Stomach (tissue), 9 donors: ENCODE data around the gene ATP8B4. TPM values are rescaled to one million over a fixed set of nuclear protein-coding genes. Genes with fewer than 3 reads are reported as not detected.

Experiments used
- DNase-seq, 2 donors: peaks; one replicate each; pipeline versions ENCODE4 v3.0.0 to v3.0.0-alpha.2; 2013 to 2019
- H3K27ac ChIP-seq, 5 donors: fragments of 200-600 bp in 4 of 5; sonication (generic) in 4 of 5; one replicate each; pipeline ENCODE4 v1.5.1; 2013 to 2019; ENCODE audit warnings: mild to moderate bottlenecking in 1 of 5, moderate library complexity in 1 of 5
- H3K27me3 ChIP-seq, 3 donors: fragments of 200-600 bp; sonication (generic); one replicate each; pipeline ENCODE4 v1.5.1; 2017 to 2019; ENCODE audit warnings: mixed run types in 1 of 3
- H3K36me3 ChIP-seq, 4 donors: fragments of 200-600 bp; sonication (generic); 1 replicate in 3 of 4; 2 replicates in 1 of 4; pipeline ENCODE4 v1.5.1; 2016 to 2019
- H3K4me1 ChIP-seq, 4 donors: fragments of 200-600 bp; sonication (generic); one replicate each; pipeline ENCODE4 v1.5.1; 2016 to 2019
- H3K4me3 ChIP-seq, 4 donors: fragments of 200-600 bp; sonication (generic) in 3 of 4; one replicate each; pipeline ENCODE4 v1.5.1; 2016 to 2019; ENCODE audit warnings: mild to moderate bottlenecking in 1 of 4
- H3K9me3 ChIP-seq, 4 donors: fragments of 200-600 bp; sonication (generic); one replicate each; pipeline ENCODE4 v1.5.1; 2016 to 2019
- CTCF ChIP-seq, 7 experiments: fragments of 450-650 bp in 4 of 7; fragments of 200-600 bp in 3 of 7; sonication (generic) in 3 of 7; IDR thresholded peaks; one replicate each; pipeline ENCODE4 v1.5.1; 2016 to 2019; ENCODE audit warnings: antibody characterized with exemption in 7 of 7, control low read depth in 2 of 7, mild to moderate bottlenecking in 1 of 7
- EP300 ChIP-seq: sonication (generic); formaldehyde crosslinking; IDR thresholded peaks from one replicate; pipeline ENCODE4 v1.6.1; 2017; ENCODE audit warnings: antibody characterized with exemption
- POLR2A ChIP-seq, 4 donors: fragments of 450-650 bp; IDR thresholded peaks; one replicate each; pipeline ENCODE4 v1.6.1; 2016; ENCODE audit warnings: antibody characterized with exemption in 4 of 4, control low read depth in 2 of 4, mild to moderate bottlenecking in 1 of 4, moderate library complexity in 1 of 4
- POLR2AphosphoS5 ChIP-seq, 3 donors: sonication (generic); formaldehyde crosslinking; IDR thresholded peaks; one replicate each; pipeline ENCODE4 v1.6.1; 2016; ENCODE audit warnings: antibody characterized with exemption in 3 of 3
- WGBS, 5 donors: extraction: QIAGEN DNeasy Blood & Tissue Kit in 3 of 5; methylation state at CpG; one replicate each; pipeline versions ENCODE4 v1.1.5 to v1.1.7; 2013 to 2018; 5-methylcytosine and 5-hydroxymethylcytosine counted together
- intact Hi-C: fragments of 100-400 bp; cut with DNase I; formaldehyde crosslinking; loops from one replicate; pipeline ENCODE4 v1.15.1; 2023; ENCODE audit warnings: low total_unique reads
- polyA plus RNA-seq, 3 donors: library from polyadenylated mRNA; stranded (reverse); fragments of 200-250 nt; gene quantifications; one replicate each; pipeline ENCODE4 v1.2.3, GENCODE V29; 2013
- total RNA-seq, 5 donors: library from RNA; depleted of rRNA; stranded (reverse); fragments of >200 nt; gene quantifications; one replicate each; pipeline versions ENCODE4 v1.1.0 to v1.2.3, GENCODE V29; 2014 to 2016
- donor health status: healthy with polysubstance abuse.
- donor health status: Bipolar disorder and iron deficiency.
- donor health status: healthy.

Gene ATP8B4
- total and polyA plus RNA-seq, 8 donors = under 0.01 to 14.3 (median 1.6) TPM

- Histone ChIP-seq H3K27me3 (no peaks in the 10 kb centered on the region), H3K4me1 (no peaks in the 10 kb centered on the region), H3K36me3 (no peaks in the 10 kb centered on the region), H3K4me3 (no peak overlapping the region), H3K27ac (peak overlapping the region in 4 of 5 donors; percentile 53 to 84 (median 67)), H3K9me3 (no peaks in the 10 kb centered on the region)
- intact Hi-C loops = no loop called here
- no peak for TF ChIP-seq POLR2A (IDR thresholded peaks at IDR 0.05)
- no peak for TF ChIP-seq EP300
- TF ChIP-seq CTCF (IDR thresholded peaks at IDR 0.05) = no peak
- no peak for TF ChIP-seq POLR2AphosphoS5 (IDR thresholded peaks at IDR 0.05)
- 72 to 76% (median 74%) methylated on average over 3 of the region's 3 CpGs for WGBS, 5 donors
- DNase-seq = no peak
Measured at GRCh38 chr15:49863431-49864224, 255.4 kb downstream of the ATP8B4 start.

GRCh38 chr15:49860101-49860500, 258.9 kb downstream of the ATP8B4 start:
- H3K27ac ChIP-seq = peak overlapping the region in 4 of 5 donors; percentile 2 to 42 (median 26)
- H3K4me3 ChIP-seq = no peak overlapping the region
- H3K9me3 ChIP-seq = no peaks in the 10 kb centered on the region
- H3K27me3 ChIP-seq = no peaks in the 10 kb centered on the region
- peak in 1 of 2 donors; percentile 25 for DNase-seq
- no peaks in the 10 kb centered on the region for H3K36me3 ChIP-seq
- peaks cover 0 to 7% (median 0%) of the 10 kb centered on the region in 4 donors for H3K4me1 ChIP-seq
- intact Hi-C loops = no loop called here
- WGBS, 5 donors = 64 to 79% (median 75%) methylated on average over 8 of the region's 8 CpGs
- TF ChIP-seq POLR2AphosphoS5 (IDR thresholded peaks at IDR 0.05) (no peak), POLR2A (IDR thresholded peaks at IDR 0.05) (no peak), CTCF (IDR thresholded peaks at IDR 0.05) (no peak), EP300 (no peak)

GRCh38 chr15:49857496-49858475, 261.2 kb downstream of the ATP8B4 start:
- 71 to 75% (median 73%) methylated on average over 4 of the region's 4 CpGs for WGBS, 5 donors
- no peak overlapping the region for H3K4me3 ChIP-seq
- H3K36me3 ChIP-seq = no peaks in the 10 kb centered on the region
- no peaks in the 10 kb centered on the region for H3K9me3 ChIP-seq
- TF ChIP-seq POLR2A (IDR thresholded peaks at IDR 0.05) (no peak), EP300 (no peak), POLR2AphosphoS5 (IDR thresholded peaks at IDR 0.05) (no peak), CTCF (IDR thresholded peaks at IDR 0.05) (no peak)
- no peaks in the 10 kb centered on the region for H3K27me3 ChIP-seq
- intact Hi-C loops = no loop called here
- H3K4me1 ChIP-seq = peaks cover 0 to 7% (median 0%) of the 10 kb centered on the region in 4 donors
- H3K27ac ChIP-seq = peak overlapping the region in 3 of 5 donors; percentile 11 to 63 (median 62)
- DNase-seq = no peak
